Measurements from ENCODE around the gene APOBEC4. TPM values are rescaled to one million over a fixed set of nuclear protein-coding genes. Genes with fewer than 3 reads are reported as not detected.
"Not testable (repeated sequence)": the region's sequence is repeated elsewhere in the genome, so short reads cannot be mapped to it uniquely, and the experiment has no call there.

The APOBEC4 gene
- total RNA-seq, 1 experiment from 2014 or later = not detected

DNA sequence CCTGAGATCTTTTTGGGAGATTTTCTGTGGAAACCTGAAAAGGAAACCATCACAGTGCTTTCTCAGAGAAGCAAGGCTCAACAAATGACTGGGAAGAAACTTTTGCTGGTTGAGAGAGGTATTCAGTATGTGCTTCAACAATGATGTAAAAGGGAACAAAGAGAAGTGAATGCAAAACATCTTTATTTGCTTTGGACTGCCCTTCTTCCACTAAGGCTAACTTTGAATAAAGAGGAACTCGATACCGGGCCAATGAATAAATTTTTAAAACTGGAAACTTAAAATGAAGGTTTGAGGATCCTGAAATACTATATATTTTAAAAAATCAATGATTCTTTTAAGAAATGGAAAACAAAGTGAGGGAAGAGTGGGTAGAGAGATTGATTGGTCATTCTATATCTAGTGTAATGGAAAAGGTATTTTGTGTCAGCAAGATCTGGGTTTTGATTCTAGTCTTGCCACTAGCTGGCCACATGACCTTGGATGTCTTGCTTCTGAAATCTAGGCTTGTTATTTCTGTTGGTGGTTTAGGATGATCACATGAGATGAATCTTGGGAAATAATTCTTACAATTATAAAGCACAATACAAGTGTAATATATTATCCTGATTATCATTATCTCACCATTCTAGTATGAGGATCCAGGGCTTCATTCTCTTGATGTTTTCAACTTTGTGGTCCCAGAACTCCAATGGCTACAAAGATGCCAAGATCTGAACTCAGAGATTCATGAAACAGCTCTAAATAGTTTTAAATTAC lies 34.6 kb upstream of the APOBEC4 start:
- ChIA-PET CTCF (interaction anchor here (0.6 to 1.1 kb wide), 2 partner anchors 55 to 70 kb away, joined by 3 read pairs; no protein-coding TSS in a partner anchor), POLR2A (no interaction called here)
- intact Hi-C loops (cut with micrococcal nuclease; ENCODE audit: unreplicated experiment) = no loop called here
- Mint-ChIP-seq H3K27ac (ENCODE audit: unreplicated experiment) (no peak overlapping the region), H3K4me1 (ENCODE audit: low read depth, unreplicated experiment) (peaks cover 14% of the 10 kb centered on the region), H3K36me3 (ENCODE audit: insufficient read depth, unreplicated experiment) (no peaks in the 10 kb centered on the region), H3K27me3 (ENCODE audit: insufficient read depth, unreplicated experiment) (no peaks in the 10 kb centered on the region), H3K9me3 (ENCODE audit: unreplicated experiment) (peaks cover 8% of the 10 kb centered on the region), H3K4me3 (ENCODE audit: unreplicated experiment) (no peak overlapping the region)
- Histone ChIP-seq H3K27me3 (replicated peaks; ENCODE audit: control insufficient read depth, insufficient read depth, low read length) (no peaks in the 10 kb centered on the region), H3K9me3 (no peaks in the 10 kb centered on the region), H3K4me1 (peaks cover 9% of the 10 kb centered on the region; the same call in 1 of the 2 replicates), H3K36me3 (ENCODE audit: control insufficient read depth, insufficient read depth, low read length) (no peaks in the 10 kb centered on the region), H3K4me3 (ENCODE audit: low read depth, low read length) (no peak overlapping the region)
- no peak for DNase-seq
- TF ChIP-seq, protein P1, sequence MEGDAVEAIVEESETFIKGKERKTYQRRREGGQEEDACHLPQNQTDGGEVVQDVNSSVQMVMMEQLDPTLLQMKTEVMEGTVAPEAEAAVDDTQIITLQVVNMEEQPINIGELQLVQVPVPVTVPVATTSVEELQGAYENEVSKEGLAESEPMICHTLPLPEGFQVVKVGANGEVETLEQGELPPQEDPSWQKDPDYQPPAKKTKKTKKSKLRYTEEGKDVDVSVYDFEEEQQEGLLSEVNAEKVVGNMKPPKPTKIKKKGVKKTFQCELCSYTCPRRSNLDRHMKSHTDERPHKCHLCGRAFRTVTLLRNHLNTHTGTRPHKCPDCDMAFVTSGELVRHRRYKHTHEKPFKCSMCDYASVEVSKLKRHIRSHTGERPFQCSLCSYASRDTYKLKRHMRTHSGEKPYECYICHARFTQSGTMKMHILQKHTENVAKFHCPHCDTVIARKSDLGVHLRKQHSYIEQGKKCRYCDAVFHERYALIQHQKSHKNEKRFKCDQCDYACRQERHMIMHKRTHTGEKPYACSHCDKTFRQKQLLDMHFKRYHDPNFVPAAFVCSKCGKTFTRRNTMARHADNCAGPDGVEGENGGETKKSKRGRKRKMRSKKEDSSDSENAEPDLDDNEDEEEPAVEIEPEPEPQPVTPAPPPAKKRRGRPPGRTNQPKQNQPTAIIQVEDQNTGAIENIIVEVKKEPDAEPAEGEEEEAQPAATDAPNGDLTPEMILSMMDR (IDR thresholded peaks at IDR 0.05; ENCODE audit: insufficient read depth in 1 of 2, low read depth in 1 of 2, low read length in 1 of 2, severe bottlenecking in 1 of 2, unreplicated experiment in 1 of 2) = no peak
- BruUV-seq (replicated peaks) = no TSS peak

DNA sequence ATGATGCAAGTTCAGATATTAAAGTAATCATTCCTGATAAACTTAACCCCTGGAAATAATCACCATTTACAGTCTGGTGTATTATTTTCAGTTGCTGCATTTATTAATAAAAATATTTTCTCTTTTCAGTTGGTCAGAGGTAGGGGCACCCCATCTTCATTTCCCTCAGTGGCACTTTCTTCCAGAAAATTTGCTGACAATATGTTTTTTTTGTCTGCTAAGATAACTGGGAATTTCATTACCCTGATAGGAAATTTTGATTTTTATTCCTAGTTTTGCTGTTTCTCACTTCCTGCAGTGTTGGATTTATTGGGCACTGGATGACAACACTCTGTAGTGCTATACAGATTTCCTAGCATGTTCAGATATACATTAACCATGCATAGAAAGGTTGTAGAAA lies 33.1 kb upstream of the APOBEC4 start:
- Mint-ChIP-seq H3K9me3 (ENCODE audit: unreplicated experiment) (peaks cover 19% of the 10 kb centered on the region), H3K4me3 (ENCODE audit: unreplicated experiment) (no peak overlapping the region), H3K36me3 (ENCODE audit: insufficient read depth, unreplicated experiment) (no peaks in the 10 kb centered on the region), H3K27ac (ENCODE audit: unreplicated experiment) (no peak overlapping the region), H3K27me3 (ENCODE audit: insufficient read depth, unreplicated experiment) (no peaks in the 10 kb centered on the region), H3K4me1 (ENCODE audit: low read depth, unreplicated experiment) (peaks cover 14% of the 10 kb centered on the region)
- BruUV-seq (replicated peaks) = no TSS peak
- H3K4me3 ChIP-seq (ENCODE audit: low read depth, low read length) = no peak overlapping the region
- TF ChIP-seq, protein P1 (IDR thresholded peaks at IDR 0.05; ENCODE audit: insufficient read depth in 1 of 2, low read depth in 1 of 2, low read length in 1 of 2, severe bottlenecking in 1 of 2, unreplicated experiment in 1 of 2) = no peak
- intact Hi-C loops (cut with micrococcal nuclease; ENCODE audit: unreplicated experiment) = no loop called here
- H3K4me1 ChIP-seq = peaks cover 9% of the 10 kb centered on the region; the same call in 1 of the 2 replicates
- DNase-seq = no peak
- no peaks in the 10 kb centered on the region for H3K9me3 ChIP-seq
- CTCF ChIA-PET = interaction anchor here (1.1 to 2.2 kb wide), 4 partner anchors 9 to 56 kb away, joined by 3 to 31 read pairs (median 16); no protein-coding TSS in a partner anchor
- H3K36me3 ChIP-seq (ENCODE audit: control insufficient read depth, insufficient read depth, low read length) = no peaks in the 10 kb centered on the region
- H3K27me3 ChIP-seq (replicated peaks; ENCODE audit: control insufficient read depth, insufficient read depth, low read length) = no peaks in the 10 kb centered on the region
- POLR2A ChIA-PET = no interaction called here

GRCh38 chr1:183685112-183685713 lies 32.1 kb upstream of the APOBEC4 start:
- peaks cover 13% of the 10 kb centered on the region for H3K4me1 Mint-ChIP-seq (ENCODE audit: low read depth, unreplicated experiment)
- TF ChIP-seq, protein P1 (IDR thresholded peaks at IDR 0.05; ENCODE audit: insufficient read depth in 1 of 2, low read depth in 1 of 2, low read length in 1 of 2, severe bottlenecking in 1 of 2, unreplicated experiment in 1 of 2) = peak; percentile 60 to 80
- Histone ChIP-seq H3K9me3 (no peaks in the 10 kb centered on the region), H3K4me1 (peaks cover 9% of the 10 kb centered on the region; the same call in 1 of the 2 replicates), H3K27me3 (replicated peaks; ENCODE audit: control insufficient read depth, insufficient read depth, low read length) (no peaks in the 10 kb centered on the region), H3K4me3 (ENCODE audit: low read depth, low read length) (no peak overlapping the region), H3K36me3 (ENCODE audit: control insufficient read depth, insufficient read depth, low read length) (no peaks in the 10 kb centered on the region)
- BruUV-seq (replicated peaks) = no TSS peak
- no peaks in the 10 kb centered on the region for H3K27me3 Mint-ChIP-seq (ENCODE audit: insufficient read depth, unreplicated experiment)
- ChIA-PET POLR2A (interaction anchor here (0.6 kb wide), 3 partner anchors 14 to 350 kb away, joined by 3 read pairs; no protein-coding TSS in a partner anchor), CTCF (interaction anchor here (0.6 to 2.2 kb wide), 28 partner anchors 9 to 1118 kb away, joined by 3 to 31 read pairs (median 4); partner anchors contain the start of gene APOBEC4)
- peak in 1 of 2 experiments; percentile 64 for DNase-seq
- intact Hi-C loops (cut with micrococcal nuclease; ENCODE audit: unreplicated experiment) = loop anchor here (1.0 to 2.0 kb wide), 5 partner anchors 14 to 231 kb away; no protein-coding TSS in a partner anchor
- peaks cover 19% of the 10 kb centered on the region for H3K9me3 Mint-ChIP-seq (ENCODE audit: unreplicated experiment)
- H3K27ac Mint-ChIP-seq (ENCODE audit: unreplicated experiment) = no peak overlapping the region
- no peak overlapping the region for H3K4me3 Mint-ChIP-seq (ENCODE audit: unreplicated experiment)
- H3K36me3 Mint-ChIP-seq (ENCODE audit: insufficient read depth, unreplicated experiment) = no peaks in the 10 kb centered on the region

DNA sequence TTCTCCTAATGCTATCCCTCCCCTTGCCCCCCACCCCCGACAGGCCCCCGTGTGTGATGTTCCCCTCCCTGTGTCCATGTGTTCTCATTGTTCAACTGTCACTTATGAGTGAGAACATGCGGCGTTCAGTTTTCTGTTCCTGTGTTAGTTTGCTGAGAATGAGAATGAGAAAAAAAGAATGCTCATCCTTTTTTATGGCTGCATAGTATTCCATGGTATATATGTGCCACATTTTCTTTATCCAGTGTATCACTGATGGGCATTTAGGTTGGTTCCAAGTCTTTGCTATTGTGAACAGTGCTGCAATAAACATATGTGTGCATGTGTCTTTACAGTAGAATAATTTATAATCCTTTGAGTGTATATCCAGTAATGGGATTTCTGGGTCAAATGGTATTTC lies 26.2 kb upstream of the APOBEC4 start:
- BruUV-seq (replicated peaks); H3K9me3 ChIP-seq; H3K27me3 ChIP-seq (replicated peaks; ENCODE audit: control insufficient read depth, insufficient read depth, low read length); intact Hi-C loops (cut with micrococcal nuclease; ENCODE audit: unreplicated experiment); H3K27ac Mint-ChIP-seq (ENCODE audit: unreplicated experiment); POLR2A ChIA-PET; CTCF ChIA-PET; H3K4me1 ChIP-seq; H3K36me3 ChIP-seq (ENCODE audit: control insufficient read depth, insufficient read depth, low read length); H3K4me3 ChIP-seq (ENCODE audit: low read depth, low read length); DNase-seq; H3K4me3 Mint-ChIP-seq (ENCODE audit: unreplicated experiment); H3K27me3 Mint-ChIP-seq (ENCODE audit: insufficient read depth, unreplicated experiment); H3K36me3 Mint-ChIP-seq (ENCODE audit: insufficient read depth, unreplicated experiment): not testable (repeated sequence)
- Mint-ChIP-seq H3K9me3 (ENCODE audit: unreplicated experiment) (peaks cover 19% of the 10 kb centered on the region), H3K4me1 (ENCODE audit: low read depth, unreplicated experiment) (peaks cover 21% of the 10 kb centered on the region)
